Left colon (tissue), 2 donors: ENCODE results near the gene PCBD2. TPM values are rescaled to one million over a fixed set of nuclear protein-coding genes. Genes with fewer than 3 reads are reported as not detected.
A peak's percentile ranks its signal among the peaks of the same experiment; 100 is the strongest.
"Not testable (repeated sequence)": the region's sequence is repeated elsewhere in the genome, so short reads cannot be mapped to it uniquely, and the experiment has no call there.

Experiments used
- ATAC-seq: fragments of 200-7000 bp; cut with Tn5 transposase; one replicate; pipeline ENCODE4 v1.9.1; 2020; ENCODE audit warnings: mild to moderate bottlenecking, moderate library complexity
- DNase-seq, 2 donors: peaks; one replicate each; pipeline ENCODE4 v3.0.0-alpha.2; 2020
- intact Hi-C, 2 donors: fragments of 100-400 bp; cut with DNase I in 1 of 2; cut with micrococcal nuclease in 1 of 2; formaldehyde crosslinking; loops; one replicate each; pipeline versions ENCODE4 v1.11.2 to v1.14.0; 2022; cut with DNase I, micrococcal nuclease
- total RNA-seq, 2 donors: library from RNA; stranded (reverse); fragmentation: NEBNext Ultra II Directional; extraction: Animal tissue kit (Norgen Biotek cat#: 25700); gene quantifications; one replicate each; pipeline ENCODE4 v1.2.1, GENCODE V29; 2021
- donor health status: DM: no; HTN: no; CAD: no.
- donor health status: DM: yes; HTN: yes; CAD: no.

PCBD2 gene
- total RNA-seq, 2 donors from 2014 or later: 14.6 to 17.6 TPM

GRCh38 chr5:134902071-134902801 lies 2.7 kb upstream of the PCBD2 start:
- ATAC-seq (no peak), DNase-seq (no peak)
- intact Hi-C loops: no loop called here

DNA sequence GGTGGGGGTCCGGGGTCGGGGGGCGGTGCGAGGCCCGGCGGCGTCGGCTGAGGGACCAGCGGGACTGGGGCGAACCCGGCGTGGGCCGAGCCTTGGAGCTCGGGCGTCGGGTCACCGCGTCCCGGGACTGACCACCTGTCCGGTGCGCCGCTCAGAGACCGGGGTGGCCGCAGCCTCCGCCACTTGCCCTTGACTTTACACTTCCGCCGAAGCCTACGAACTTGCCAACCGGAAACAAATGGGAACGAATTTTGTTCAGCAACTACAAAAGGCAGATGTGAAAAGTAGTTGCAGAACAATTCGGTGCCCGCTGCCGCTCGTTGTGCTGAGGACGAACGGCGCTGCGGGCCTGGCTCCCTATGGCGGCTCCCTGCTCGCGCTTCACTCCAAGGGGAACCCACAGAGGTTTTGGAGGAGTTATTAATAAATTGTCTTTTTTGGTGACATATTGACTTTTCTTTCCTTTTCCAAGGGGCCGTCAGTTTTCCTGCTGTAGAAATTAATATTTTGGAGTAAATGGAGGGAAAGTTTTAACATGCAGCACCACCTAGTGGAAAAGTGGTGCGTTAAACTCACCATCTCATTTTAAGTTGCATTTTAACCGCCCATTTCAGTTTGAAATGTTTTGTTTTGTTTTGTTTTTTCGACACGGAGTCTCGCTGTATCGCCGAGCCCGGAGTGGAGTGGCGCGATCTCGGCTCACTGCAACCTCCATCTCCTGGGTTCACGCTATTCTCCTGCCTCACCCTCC lies 490 bp downstream of the PCBD2 start:
- intact Hi-C loops: no loop called here
- DNase-seq (peak in 1 of 2 donors; percentile 54), ATAC-seq (peak; percentile 47)

- intact Hi-C loops: no loop called here
- no peak for DNase-seq
- no peak for ATAC-seq
Observed at GRCh38 chr5:134906811-134907210, 1.9 kb downstream of the PCBD2 start.

GRCh38 chr5:134910752-134911151 lies 5.8 kb downstream of the PCBD2 start:
- DNase-seq, ATAC-seq, intact Hi-C loops: not testable (repeated sequence)

DNA sequence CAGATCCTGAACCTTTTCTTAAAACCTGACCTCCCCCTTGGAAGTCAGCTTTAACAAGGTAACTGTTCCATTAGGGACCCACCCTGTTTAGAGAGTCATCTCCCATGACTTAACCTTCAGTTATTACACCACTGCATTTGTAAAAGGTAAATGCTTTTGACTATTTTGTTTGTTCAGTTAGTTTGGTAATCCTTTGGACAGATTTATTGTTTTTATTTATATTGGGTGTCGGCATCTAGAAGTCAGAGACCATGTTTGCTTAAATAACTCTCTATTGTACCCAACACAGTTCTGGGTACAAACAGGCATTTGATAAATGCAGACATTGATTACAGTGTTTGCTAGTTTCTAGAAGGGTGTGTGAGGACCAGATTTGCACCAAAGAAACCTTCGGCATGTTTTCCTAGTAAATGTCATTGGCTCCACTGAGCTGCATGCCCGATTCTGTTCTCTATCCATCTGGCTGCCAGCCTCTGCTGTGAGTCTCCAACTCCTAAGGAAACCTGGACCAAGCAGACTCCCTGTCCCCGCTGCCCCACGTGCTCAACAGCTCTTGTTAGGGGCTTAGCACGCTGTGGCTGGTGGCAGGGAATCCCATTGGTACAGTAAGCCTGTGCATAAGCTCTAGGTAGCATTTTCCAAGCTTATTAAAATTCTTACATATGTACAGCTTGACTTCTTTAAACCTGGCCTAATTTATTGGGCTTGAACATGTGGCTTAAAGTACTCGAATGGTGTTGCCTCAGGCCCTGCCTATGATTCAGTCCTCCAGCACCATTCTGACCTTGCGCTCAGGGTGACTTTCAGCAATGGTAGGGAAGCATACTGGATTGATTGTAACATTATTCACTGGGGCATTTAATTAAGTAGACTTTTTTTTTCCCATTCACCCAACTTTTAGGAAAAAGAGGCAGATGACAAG lies 6.6 kb downstream of the PCBD2 start:
- no peak for DNase-seq
- no peak for ATAC-seq
- intact Hi-C loops: no loop called here

DNA sequence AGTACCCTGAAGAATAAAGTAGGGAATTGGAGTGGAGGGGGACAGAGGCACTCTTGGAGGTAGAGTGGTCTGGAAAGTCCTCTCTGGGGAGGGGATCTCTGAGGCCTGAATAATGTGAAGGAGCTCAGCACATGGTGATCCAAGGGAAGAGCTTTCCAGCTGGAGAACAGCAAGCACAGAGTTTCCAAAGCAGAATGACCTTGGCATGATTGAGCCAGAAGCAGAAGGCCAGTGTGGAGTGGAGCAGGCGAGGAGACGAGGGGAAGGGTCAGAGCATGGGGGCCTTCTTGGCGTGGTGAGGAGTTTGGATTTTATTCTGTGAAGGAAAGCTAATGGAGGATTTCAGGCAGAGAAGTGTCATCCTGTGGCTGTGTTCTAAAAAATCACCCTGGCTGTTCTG lies 8.3 kb downstream of the PCBD2 start:
- intact Hi-C loops: no loop called here
- DNase-seq (no peak), ATAC-seq (no peak)

GRCh38 chr5:134913795-134914194 lies 8.9 kb downstream of the PCBD2 start:
- intact Hi-C loops: no loop called here

DNA sequence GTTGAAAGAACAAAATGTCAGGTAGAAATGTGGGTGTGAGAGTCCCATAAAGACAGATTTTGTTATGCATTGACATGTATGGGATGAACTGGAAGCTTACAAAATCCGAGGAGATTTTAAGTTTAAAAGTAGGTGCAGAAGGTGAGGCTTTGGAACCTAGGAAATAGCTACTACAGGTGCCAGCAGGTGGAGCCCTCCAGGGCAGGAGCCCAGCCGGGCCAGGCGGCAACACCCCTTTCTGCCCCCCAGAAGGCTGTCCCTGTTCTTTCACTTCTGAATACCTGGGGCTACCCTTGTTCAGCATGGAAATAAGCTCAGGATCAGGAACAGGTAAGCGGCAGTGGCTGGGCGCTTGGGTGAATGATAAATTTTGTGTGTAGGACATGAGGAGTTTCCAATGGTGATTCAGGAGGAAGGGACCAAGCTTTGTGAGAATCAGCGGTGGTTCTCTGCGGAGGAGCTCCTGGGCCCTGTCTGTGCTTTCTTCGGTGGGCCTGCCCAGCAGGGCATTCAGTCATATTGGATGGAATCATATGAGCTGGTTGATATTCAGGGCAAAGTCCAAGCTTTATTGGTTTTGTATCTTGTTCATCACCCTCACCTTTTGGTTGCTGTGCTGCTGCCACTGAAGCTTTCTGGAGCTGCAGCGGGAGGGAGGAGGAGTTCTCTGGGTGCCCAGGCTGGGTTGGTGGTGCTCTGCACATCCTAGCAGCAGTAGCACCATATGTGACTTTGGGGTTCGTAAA lies 12.3 kb downstream of the PCBD2 start:
- intact Hi-C loops: no loop called here
- DNase-seq (peak in 1 of 2 donors; percentile 30), ATAC-seq (peak; percentile 81)

More at GRCh38 chr5:134913795-134914194, 8.9 kb downstream of the PCBD2 start:
- ATAC-seq: no peak
- DNase-seq: no peak

- no peak for DNase-seq
- intact Hi-C loops: no loop called here
- ATAC-seq: no peak
Observed at GRCh38 chr5:134918861-134919260, 13.9 kb downstream of the PCBD2 start.

GRCh38 chr5:134920848-134921575 lies 16.1 kb downstream of the PCBD2 start:
- DNase-seq: no peak
- intact Hi-C loops: no loop called here
- no peak for ATAC-seq

DNA sequence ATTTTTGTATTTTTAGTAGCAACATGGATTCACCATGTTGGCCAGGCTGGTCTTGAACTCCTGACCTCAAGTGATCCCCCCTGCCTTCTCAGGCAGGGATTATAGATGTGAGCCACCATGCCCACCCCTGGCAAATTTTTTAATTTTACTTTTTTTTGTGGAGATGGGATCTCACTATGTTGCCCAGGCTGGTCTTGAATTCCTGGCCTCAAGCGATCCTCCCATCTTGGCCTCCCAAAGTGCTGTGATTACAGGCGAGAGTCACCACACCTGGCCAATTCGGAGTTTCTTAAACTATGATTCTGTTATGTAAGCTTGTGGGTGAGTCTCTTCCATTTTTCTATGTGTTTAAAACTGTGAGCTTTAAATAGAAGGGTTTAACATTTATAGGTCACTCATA lies 27.6 kb downstream of the PCBD2 start:
- ATAC-seq (no peak), DNase-seq (no peak)
- intact Hi-C loops: no loop called here

DNA sequence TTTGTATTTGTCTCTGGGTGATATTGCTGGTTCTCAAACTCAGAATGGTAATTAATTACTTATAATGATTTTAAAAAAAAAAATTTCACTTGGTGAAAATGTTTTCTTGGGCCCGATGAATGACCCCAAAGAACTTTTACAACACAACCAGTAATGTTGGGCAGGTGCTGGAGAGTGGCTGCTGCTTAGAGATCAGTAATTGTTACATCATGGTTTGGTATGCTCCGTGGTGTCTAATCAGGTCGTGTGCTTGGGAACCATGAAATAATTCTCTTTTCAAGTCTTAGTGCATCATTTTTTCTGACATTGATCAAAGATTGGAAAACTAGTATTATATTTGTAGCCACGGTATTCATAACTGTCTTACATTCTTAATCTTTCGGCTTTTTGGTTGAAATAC lies 29.3 kb downstream of the PCBD2 start:
- no peak for DNase-seq
- intact Hi-C loops: no loop called here
- ATAC-seq: no peak

GRCh38 chr5:134935711-134936602 lies 31.0 kb downstream of the PCBD2 start:
- intact Hi-C loops: no loop called here
- no peak for DNase-seq
- no peak for ATAC-seq

DNA sequence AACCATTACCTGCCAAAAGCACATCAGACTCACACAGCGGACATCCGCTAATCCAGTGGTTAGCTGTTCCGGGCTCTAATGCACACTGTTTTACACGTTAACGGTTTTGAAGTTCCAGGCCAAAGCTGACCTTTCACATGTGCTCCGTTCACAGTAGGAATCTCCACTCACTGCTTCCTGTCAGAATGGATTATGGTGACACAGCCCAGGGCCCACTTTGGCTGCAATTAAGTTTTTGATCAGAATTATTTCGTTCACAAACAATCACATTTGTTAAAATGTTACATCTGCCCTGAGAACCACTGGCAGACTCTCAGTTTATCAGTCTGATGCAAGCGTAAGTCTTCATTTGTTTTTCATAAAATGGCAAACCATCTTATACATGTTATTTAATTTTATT lies 32.6 kb downstream of the PCBD2 start:
- DNase-seq: no peak
- ATAC-seq: no peak
- intact Hi-C loops: no loop called here

- intact Hi-C loops: no loop called here
- ATAC-seq: no peak
- no peak for DNase-seq
Observed at GRCh38 chr5:134938030-134938429, 33.1 kb downstream of the PCBD2 start.

GRCh38 chr5:134939500-134939899 lies 34.6 kb downstream of the PCBD2 start:
- no peak for ATAC-seq
- DNase-seq: no peak
- intact Hi-C loops: no loop called here

- DNase-seq: no peak
- intact Hi-C loops: no loop called here
- ATAC-seq: no peak
Observed at GRCh38 chr5:134943547-134943946, 38.6 kb downstream of the PCBD2 start.
